HG02981 (cell line): ENCODE data around the gene HIC2.
"Not testable (repeated sequence)": the region's sequence is repeated elsewhere in the genome, so short reads cannot be mapped to it uniquely, and the experiment has no call there.

Experiments used
- ATAC-seq: cut with Tn5 transposase; IDR thresholded peaks from one replicate; pipeline ENCODE4 v1.9.1; 2021; ENCODE audit warnings: mild to moderate bottlenecking, moderate library complexity; ENCODE audit not compliant: unreplicated experiment

HIC2 gene

DNA sequence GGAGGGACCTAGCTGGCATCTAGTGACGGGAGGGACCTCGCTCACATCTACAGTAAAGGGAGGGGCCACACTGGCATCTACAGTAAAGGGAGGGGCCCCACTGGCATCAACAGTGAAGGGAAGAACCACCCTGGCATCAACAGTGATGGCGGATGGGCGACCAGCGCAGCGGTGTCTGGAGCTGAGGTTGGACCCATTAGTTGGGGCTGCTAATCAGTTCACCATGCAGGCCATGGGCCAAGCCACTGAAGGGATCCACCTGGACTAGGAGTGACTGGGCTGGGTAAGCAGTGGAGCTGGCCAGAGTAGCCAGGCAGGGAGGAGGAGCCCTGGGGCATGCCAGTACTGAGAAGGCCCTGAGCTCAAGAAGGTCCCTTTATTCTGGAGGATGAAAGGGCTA is 73.4 kb downstream of the HIC2 start:
- not testable (repeated sequence) for ATAC-seq

GRCh38 chr22:21492271-21492670 is 75.1 kb downstream of the HIC2 start:
- ATAC-seq = not testable (repeated sequence)

DNA sequence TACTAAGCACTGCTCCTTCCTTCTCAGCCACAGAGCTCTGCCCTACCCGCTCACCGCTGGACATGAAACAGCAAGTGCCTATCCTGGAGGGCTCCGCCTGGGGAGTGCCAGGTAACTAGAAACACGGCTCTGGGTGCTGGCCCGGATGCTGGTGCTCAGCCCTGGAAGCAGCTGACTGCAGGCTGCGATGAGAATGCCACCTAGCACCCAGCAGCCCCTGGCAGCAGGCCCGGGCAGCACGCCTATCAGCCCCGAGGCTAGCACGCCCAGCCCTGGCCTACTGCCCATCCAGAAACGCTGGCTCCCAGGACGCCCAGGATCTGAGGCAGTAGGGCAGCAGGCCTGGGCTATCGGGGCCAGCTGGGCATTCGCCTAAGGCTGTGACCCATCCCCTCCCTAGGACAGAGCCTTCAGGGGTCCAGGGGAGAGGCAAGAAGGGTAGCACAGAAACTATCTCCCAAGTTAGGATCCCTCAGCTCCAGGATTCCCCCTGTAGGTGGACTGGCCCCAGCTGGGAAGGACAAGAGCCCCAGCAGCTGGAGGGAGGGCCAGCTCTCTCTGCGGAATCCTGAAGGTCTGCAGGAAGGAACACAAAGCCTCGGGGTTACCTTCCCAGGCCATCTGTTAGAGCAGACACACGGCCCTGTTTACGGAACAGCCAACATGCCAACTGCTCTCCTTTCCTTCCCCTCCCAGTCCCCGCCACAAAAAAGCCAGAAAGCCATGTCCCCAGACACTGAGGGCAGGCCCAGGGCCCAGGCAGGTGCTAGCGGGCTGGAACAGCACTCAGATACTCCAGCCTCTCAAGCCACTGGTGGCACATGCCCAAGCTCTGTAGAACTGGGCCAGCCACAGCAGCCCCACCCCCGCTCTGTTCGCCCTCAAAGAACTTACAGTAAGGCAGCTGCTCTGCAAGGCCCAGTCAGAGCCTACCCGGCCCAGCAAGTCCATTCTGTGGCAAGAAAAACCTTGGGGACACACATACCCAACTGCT is 76.9 kb downstream of the HIC2 start:
- ATAC-seq = not testable (repeated sequence)

DNA sequence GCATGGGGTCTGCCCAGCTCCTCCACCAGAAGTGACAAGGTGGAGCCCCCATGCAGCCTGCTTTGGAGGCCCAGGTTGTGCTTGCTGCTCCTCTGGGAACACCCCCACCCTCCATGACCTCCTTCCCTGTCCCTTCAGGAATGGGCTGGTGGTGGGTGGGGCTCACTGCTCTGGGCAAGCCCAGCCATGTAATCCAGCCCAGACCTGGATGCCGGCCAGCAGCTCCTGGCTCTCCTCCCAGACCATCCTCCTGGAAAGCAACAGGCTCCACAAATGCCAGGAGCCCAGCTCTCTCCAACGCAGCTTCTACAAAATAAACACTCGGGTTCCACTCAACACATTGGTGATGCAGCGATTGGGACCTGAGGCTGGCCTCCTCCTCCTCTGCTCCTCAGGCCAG is 80.8 kb downstream of the HIC2 start:
- ATAC-seq = not testable (repeated sequence)

GRCh38 chr22:21498489-21498888 is 81.3 kb downstream of the HIC2 start:
- ATAC-seq = not testable (repeated sequence)

DNA sequence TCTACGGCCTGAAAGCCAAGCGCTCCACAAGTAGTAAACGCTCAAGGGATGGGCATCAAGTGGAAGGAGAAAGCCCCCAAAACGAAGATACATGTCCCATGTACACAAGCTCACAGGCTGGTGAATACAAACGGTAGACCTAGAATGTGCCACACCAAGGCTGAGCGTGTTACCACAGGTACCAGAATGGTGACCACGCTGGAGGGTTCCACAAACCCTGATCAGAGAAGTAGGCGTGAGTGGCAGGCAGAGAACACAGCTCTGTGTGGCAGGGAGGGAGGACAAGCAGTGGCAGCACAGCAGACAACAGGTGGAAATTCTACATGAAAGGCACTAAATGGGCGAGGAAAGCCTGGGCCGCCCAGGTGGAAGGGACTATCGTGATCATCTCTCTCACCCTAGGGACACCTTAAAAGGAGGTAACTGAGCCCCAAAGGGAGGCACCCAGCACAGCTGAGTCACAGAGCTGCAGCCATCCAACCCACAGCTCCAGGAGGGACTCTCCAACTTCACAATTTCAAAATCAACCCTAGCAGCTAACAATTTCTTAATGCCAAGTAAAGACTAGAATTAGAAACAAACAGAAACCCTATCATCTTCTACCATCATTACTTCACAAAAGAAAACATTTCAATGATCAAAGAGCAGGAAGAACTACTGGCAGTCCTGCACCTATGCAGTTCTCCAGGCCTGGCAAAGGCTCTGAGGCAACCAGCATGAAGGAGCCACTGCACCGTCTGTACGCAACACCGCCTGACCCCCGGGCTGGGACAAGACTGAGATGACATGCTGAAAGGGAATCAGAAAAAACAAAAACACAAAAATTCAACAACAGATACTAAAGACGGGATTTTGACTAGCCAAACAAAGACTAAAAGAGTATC is 82.7 kb downstream of the HIC2 start:
- not testable (repeated sequence) for ATAC-seq
